ENCODE results near the gene NPIPA1.
"Not testable (repeated sequence)": the region's sequence is repeated elsewhere in the genome, so short reads cannot be mapped to it uniquely, and the experiment has no call there.

The NPIPA1 gene

DNA sequence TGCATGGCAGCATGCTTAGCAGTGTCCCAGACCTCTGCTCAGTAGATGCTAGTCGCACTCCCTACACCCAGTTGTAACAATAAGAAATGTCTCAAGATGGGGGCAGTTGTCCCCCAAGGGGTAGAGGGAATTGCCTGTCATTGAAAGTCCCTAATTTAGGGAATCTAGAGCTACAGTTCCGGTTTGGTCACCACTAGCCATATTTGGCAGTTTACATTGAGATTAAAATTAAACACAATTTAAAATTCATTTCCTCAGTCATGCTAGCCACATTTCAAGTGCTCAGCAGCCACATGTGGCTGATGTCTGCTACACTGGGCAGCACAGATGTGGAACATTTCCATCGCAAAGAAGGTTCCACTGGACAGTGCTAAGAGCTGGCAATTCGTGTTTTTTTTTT lies 41.7 kb downstream of the NPIPA1 start:
- not testable (repeated sequence) for DNase-seq

DNA sequence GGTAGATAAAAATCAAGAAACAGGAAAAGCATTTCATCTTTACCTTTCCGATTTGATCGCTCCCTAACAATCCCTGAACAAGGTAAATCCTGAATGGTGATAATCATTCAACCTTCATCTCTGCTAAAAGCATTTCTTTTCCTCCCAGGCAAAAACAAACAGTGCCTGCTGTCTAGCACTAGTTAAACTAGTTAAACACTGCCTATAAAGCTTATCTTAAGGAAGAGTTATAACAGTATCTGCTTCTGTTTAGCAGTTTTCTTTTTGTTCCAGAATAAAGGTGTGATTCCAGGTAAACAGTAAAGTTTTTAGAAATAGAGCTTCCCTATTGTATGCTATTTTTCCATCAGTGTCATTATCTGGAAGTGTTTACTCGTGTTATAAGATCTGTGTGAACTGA lies 44.0 kb downstream of the NPIPA1 start:
- not testable (repeated sequence) for DNase-seq

DNA sequence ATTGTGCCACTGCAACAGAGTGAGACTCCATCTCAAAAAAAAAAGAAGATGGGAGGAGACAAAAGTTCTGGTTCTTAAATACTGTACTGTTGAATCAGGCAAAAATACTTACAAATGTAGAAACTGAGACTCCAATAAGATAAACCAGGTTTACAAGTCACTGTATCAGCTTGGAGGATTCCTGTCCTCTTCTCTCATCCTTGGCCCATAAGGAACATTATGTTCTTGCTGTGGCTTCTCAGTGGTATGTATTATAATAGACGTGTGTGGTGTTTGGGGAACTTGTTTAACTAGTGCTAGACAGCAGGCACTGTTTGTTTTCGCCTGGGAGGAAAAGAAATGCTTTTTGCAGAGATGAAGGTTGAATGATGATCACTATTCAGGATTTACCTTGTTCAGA lies 45.3 kb downstream of the NPIPA1 start:
- not testable (repeated sequence) for DNase-seq

DNA sequence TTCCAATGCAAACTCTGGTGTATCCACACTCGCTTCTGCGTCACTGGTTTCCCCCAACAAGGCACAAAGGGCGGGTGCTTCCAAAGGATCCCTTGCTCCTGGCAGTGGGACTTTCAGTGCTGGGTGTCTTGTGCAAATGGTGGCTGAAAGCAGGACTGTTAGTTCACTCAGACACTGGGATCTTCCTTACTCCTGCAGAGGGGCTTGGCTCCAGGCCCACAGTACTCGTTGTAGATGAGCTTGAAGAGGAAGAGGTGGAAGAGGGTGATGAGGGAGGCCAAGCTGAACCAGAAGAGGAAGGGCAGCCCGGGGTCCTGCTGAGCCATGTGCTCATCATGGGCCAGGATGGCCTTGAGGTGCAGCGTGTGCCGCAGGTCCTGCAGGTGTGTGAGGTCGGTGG lies 50.8 kb downstream of the NPIPA1 start:
- DNase-seq: not testable (repeated sequence)

DNA sequence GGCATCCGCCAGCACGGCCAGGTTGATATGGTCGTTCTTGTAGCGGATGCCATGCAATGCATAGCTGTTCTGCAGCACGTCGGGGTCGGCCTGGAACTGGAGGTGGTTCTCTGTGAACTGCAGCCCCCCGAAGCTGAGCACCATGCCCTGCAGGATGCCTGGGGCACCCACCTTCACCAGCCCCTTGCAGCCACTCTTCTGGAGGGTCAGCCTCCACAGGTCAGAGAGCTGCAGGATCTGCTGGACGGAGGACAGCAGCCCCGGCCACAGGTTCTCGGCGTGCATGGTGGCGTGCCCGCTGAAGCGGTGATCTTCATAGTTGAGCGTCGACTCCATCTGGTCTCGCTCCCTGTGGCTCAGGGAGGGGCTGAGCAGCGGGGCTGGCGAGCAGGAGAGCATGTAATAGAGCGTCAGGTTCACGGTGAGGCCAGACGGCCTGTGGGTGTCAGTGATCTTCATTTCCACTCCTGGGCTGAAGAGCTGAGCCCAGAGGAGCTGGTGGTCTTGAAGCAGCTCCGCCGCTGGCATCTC lies 51.5 kb downstream of the NPIPA1 start:
- DNase-seq: not testable (repeated sequence)

DNA sequence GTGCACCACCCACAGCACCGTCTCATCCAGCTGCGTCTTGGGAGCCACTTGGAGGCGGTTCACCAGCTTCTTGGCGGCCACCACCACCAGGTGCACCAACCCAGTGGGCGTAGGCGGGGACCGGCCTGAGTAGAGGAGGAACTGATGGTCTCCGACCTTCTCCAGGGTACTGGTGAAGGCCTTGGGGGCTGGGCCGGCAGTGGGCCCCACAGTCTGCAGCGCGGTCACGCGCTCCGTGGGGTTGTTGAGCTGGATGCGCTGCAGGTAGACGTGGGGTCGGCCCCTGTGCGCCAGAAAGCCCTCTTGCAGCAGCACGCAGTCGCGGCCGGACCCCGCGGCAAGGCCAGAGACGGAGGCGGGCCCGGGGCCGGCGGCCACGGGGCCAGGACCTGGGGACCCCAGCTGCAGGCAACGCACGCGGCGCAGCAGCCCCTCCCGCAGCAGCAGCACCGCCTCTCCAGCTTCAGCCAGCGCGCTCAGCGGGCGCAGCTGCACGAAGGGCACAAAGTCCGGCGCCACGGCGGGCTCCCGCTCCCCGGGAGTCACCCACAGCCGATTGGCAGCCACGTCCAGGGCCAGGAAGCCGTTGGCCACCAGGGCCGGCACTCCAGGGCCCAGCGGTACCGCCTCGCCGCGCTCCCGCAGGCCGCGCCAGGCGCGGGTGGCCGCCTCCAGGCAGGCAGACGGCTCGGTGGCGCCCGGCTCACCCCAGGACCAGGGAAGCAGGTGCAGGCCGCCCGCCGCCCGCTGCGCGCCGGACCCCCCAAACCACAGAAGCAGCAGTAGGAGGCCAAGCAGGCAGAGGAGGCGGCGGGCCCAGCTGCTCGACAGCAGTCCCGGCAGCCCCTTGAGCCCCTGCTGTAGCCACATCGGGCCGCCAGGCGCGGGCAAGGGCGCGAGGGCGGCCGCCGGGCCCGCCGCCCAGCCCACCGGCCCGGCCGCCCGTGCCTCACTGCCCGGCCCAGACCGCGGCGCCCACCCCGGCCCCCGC lies 52.3 kb downstream of the NPIPA1 start:
- DNase-seq: not testable (repeated sequence)

DNA sequence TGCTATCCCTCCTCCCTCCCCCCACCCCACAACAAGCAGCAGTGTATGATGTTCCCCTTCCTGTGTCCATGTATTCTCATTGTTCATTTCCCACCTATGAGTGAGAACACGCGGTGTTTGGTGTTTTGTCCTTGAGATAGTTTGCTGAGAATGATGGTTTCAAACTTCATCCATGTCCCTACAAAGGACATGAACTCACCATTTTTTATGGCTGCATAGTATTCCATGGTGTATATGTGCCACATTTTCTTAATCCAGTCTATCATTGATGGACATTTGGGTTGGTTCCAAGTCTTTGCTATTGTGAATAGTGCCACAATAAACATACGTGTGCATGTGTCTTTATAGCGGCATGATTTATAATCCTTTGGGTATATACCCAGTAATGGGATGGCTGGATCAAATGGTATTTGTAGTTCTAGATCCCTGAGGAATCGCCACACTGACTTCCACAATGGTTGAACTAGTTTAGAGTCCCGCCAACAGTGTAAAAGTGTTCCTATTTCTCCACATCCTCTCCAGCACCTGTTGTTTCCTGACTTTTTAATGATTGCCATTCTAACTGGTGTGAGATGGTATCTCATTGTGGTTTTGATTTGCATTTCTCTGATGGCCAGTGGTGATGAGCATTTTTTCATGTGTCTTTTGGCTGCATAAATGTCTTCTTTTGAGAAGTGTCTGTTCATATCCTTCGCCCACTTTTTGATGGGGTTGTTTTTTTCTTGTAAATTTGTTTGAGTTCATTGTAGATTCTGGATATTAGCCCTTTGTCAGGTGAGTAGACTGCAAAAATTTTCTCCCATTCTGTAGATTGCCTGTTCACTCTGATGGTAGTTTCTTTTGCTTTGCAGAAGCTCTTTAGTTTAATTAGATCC lies 56.3 kb downstream of the NPIPA1 start:
- not testable (repeated sequence) for DNase-seq

DNA sequence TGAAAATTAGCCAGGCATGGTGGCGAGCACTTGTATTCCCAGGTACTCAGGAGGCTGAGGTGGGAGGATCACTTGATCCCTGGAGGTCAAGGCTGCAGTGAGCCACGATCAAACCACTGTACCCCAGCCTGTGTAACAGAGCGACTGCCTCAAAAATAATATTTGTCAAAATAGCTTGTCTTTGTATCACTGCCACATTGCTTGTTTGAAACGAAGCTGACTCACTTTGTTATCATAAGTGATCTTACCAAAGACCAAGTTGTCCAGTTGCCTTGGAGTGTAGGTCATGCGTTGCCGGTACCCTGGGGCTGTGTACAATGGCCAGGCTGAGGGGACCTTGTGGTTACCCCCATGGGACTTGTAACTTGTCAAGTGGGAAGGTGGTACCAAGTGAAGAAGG lies 59.5 kb downstream of the NPIPA1 start:
- DNase-seq: not testable (repeated sequence)

DNA sequence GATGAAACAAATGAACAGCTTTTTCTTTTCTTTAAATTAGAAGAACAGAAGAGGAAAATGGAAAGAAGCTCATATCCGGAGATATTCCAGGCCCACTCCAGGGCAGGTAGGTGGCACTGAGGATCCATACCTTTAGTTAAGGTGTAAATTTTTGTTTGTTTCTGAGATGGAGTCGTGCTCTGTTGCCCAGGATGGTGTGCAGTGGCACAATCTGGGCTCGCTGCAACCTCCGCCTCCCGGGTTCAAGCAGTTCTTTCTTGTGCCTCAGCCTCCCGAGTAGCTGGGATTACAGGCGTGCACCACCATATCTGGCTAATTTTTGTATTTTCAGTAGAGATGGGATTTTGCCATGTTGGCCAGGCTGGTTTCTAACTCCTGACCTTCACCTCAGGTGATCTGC lies 61.1 kb downstream of the NPIPA1 start:
- DNase-seq: not testable (repeated sequence)

DNA sequence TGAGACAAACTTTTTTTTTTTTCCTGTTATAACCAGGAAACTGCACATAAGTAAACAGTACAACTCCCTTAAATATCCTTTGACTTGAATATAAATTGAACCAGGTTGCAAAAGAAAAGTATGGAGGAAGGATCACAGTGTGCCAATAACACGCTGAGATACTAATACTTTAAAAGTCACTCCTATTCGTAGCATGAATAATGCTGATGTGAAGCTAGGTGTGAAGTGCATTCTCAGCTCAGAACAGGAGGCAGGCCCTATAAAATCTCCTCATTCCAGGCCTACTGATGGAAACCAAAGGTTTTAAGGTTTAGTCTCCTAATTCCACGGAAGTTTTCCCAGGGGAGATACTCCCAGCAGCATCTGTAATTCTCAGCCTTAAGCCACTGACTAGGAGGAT lies 62.6 kb downstream of the NPIPA1 start:
- not testable (repeated sequence) for DNase-seq
